Hepatocyte (in vitro differentiated cells): ENCODE measurements around the gene CYGB. TPM values are rescaled to one million over a fixed set of nuclear protein-coding genes. Genes with fewer than 3 reads are reported as not detected.

Experiments used
- DNase-seq: peaks from one replicate; pipeline ENCODE4 v3.0.0-alpha.2; 2016; ENCODE audit warnings: low spot score
- H2AFZ ChIP-seq: fragments of 200-600 bp; sonication (generic); 2 replicates; pipeline ENCODE4 v1.6.0; 2016; ENCODE audit warnings: antibody characterized with exemption, mild to moderate bottlenecking
- H3K27ac ChIP-seq: fragments of 200-600 bp; sonication (generic); 2 replicates; pipeline ENCODE4 v1.5.1; 2016; ENCODE audit warnings: mild to moderate bottlenecking
- H3K27me3 ChIP-seq: fragments of 200-600 bp; sonication (generic); 2 replicates; pipeline ENCODE4 v1.6.1; 2016
- H3K36me3 ChIP-seq: fragments of 200-600 bp; sonication (generic); replicated peaks from 2 replicates; pipeline ENCODE4 v1.5.1; 2016; ENCODE audit warnings: low read depth; ENCODE audit not compliant: insufficient read depth
- H3K4me1 ChIP-seq: fragments of 200-600 bp; sonication (generic); 2 replicates; pipeline ENCODE4 v1.5.1; 2016; ENCODE audit warnings: mild to moderate bottlenecking, moderate library complexity; ENCODE audit not compliant: insufficient read depth
- H3K4me2 ChIP-seq: fragments of 200-600 bp; sonication (generic); 2 replicates; pipeline ENCODE4 v1.6.0; 2016
- H3K4me3 ChIP-seq: fragments of 200-600 bp; sonication (generic); 2 replicates; pipeline ENCODE4 v1.5.1; 2016; ENCODE audit warnings: mild to moderate bottlenecking
- H3K79me2 ChIP-seq: fragments of 200-600 bp; sonication (generic); 2 replicates; pipeline ENCODE4 v1.6.0; 2017; ENCODE audit warnings: mild to moderate bottlenecking
- H3K9me2 ChIP-seq: fragments of 200-600 bp; sonication (generic); replicated peaks from 2 replicates; pipeline ENCODE4 v1.6.0; 2017; ENCODE audit warnings: mild to moderate bottlenecking; ENCODE audit not compliant: insufficient read depth
- H3K9me3 ChIP-seq: fragments of 200-600 bp; sonication (generic); 2 replicates; pipeline ENCODE4 v1.5.1; 2016; ENCODE audit warnings: low read depth, mild to moderate bottlenecking
- H4K20me1 ChIP-seq: fragments of 200-600 bp; sonication (generic); 2 replicates; pipeline ENCODE4 v1.6.0; 2016; ENCODE audit warnings: mild to moderate bottlenecking; ENCODE audit not compliant: insufficient read depth, poor library complexity, severe bottlenecking
- EZH2 ChIP-seq: fragments of 200-600 bp; sonication (generic); IDR thresholded peaks from 2 replicates; pipeline ENCODE4 v1.6.1; 2016; ENCODE audit warnings: antibody characterized with exemption, mild to moderate bottlenecking, borderline replicate concordance
- EZH2phosphoT487 ChIP-seq: fragments of 200-600 bp; sonication (generic); IDR thresholded peaks from one replicate; pipeline ENCODE4 v1.6.1; 2018; ENCODE audit warnings: antibody characterized with exemption, mild to moderate bottlenecking, low read depth, moderate library complexity; ENCODE audit not compliant: unreplicated experiment, severe bottlenecking
- WGBS: methylation state at CpG from one replicate; pipeline ENCODE4 v1.1.6; 2016; ENCODE audit warnings: low lambda C conversion rate; ENCODE audit errors: missing lambda C conversion rate; 5-methylcytosine and 5-hydroxymethylcytosine counted together
- polyA plus RNA-seq: library from polyadenylated mRNA; unstranded; fragments of >200 nt; fragmentation: Nextera tagmentation; extraction: Ambion mirVana; gene quantifications from 2 replicates; pipeline ENCODE4 v1.2.1, GENCODE V29; 2016
- total RNA-seq: library from RNA; depleted of rRNA; stranded (reverse); fragments of >200 nt; gene quantifications from 2 replicates; pipeline ENCODE4 v1.2.3, GENCODE V29; 2014
- TF ChIP-seq, protein P1 (sequence below): fragments of 200-600 bp; sonication (generic); IDR thresholded peaks from 2 replicates; pipeline ENCODE4 v1.5.1; 2016; ENCODE audit warnings: antibody characterized with exemption, mild to moderate bottlenecking; ENCODE audit not compliant: poor library complexity

Gene CYGB
- total and polyA plus RNA-seq, 2 experiments from 2014 or later, result 7.8 to 13.8 TPM

DNA sequence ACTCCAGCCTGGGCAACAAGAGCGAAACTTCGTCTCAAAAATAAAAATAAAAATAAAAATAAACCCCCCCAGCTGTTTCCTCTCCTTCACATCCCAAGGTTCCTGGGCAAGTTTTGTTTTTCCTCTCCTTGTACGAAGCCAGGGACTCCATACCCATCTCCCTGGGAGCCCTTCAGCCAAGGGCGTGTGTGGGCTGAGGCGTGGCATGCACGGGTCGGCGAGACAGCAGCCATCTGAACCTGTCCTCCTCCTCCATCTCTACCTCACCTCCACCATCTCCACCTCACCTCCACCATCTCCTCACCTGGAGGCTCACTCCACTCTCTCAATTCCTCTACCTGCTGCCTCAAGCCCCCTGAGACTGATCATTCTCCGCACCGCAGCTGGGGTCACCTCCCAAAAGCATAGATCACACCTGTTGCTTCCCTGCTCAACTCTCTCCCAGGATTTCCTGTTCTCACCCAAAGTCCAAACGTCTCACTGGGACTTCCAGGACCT, 53.2 kb downstream of the CYGB start:
- 91% methylated on average over 11 of the region's 11 CpGs for WGBS
- no peaks in the 10 kb centered on the region for H3K4me1 ChIP-seq
- no peaks in the 10 kb centered on the region for H3K9me2 ChIP-seq
- DNase-seq, result no peak
- H4K20me1 ChIP-seq, result no peaks in the 10 kb centered on the region
- H3K4me2 ChIP-seq, result no peak overlapping the region
- no peak overlapping the region for H3K4me3 ChIP-seq
- H3K27me3 ChIP-seq, result no peaks in the 10 kb centered on the region
- H3K36me3 ChIP-seq, result no peaks in the 10 kb centered on the region
- no peaks in the 10 kb centered on the region for H3K79me2 ChIP-seq
- H3K9me3 ChIP-seq, result no peaks in the 10 kb centered on the region
- H3K27ac ChIP-seq, result no peak overlapping the region
- TF ChIP-seq EZH2phosphoT487 (no peak), EZH2 (no peak)
- TF ChIP-seq, protein P1, sequence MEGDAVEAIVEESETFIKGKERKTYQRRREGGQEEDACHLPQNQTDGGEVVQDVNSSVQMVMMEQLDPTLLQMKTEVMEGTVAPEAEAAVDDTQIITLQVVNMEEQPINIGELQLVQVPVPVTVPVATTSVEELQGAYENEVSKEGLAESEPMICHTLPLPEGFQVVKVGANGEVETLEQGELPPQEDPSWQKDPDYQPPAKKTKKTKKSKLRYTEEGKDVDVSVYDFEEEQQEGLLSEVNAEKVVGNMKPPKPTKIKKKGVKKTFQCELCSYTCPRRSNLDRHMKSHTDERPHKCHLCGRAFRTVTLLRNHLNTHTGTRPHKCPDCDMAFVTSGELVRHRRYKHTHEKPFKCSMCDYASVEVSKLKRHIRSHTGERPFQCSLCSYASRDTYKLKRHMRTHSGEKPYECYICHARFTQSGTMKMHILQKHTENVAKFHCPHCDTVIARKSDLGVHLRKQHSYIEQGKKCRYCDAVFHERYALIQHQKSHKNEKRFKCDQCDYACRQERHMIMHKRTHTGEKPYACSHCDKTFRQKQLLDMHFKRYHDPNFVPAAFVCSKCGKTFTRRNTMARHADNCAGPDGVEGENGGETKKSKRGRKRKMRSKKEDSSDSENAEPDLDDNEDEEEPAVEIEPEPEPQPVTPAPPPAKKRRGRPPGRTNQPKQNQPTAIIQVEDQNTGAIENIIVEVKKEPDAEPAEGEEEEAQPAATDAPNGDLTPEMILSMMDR, result no peak
- H2AFZ ChIP-seq, result no peak overlapping the region

DNA sequence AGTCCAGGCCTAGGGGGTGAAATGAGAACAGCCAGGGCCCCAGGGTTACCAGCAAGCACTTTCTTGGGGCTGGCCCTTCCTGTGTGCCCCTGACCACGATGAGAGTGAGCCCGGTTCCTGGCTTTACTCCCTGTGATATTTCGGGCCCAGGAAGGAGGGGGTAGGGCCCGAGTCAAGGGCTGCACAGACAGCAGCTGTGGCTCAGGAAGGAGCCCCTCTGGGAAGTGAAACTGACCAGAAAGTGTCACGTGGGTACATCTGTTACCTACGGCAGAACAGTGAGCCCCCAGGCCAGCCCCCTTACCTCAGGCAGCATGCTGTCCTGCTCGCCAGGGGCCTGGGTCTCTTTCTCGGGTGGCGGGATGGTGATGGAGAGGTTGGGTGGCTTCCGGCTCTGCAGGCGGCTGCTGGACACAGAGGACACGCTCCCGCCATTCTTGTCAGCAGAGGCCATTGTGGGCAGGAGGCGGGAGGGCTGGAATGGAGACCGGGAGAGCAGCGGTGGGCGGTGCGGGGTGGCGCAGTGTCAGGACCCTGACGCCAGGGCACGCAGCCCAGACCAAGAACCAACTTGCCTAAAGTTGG, 56.3 kb downstream of the CYGB start:
- H3K9me2 ChIP-seq, result no peaks in the 10 kb centered on the region
- H3K79me2 ChIP-seq, result no peaks in the 10 kb centered on the region
- no peak for DNase-seq
- no peak overlapping the region for H3K4me2 ChIP-seq
- H3K4me1 ChIP-seq, result no peaks in the 10 kb centered on the region
- no peak overlapping the region for H2AFZ ChIP-seq
- 85% methylated on average over 21 of the region's 21 CpGs for WGBS
- no peaks in the 10 kb centered on the region for H3K9me3 ChIP-seq
- H4K20me1 ChIP-seq, result no peaks in the 10 kb centered on the region
- H3K36me3 ChIP-seq, result no peaks in the 10 kb centered on the region
- no peak for TF ChIP-seq EZH2phosphoT487
- H3K4me3 ChIP-seq, result no peak overlapping the region
- H3K27me3 ChIP-seq, result no peaks in the 10 kb centered on the region
- H3K27ac ChIP-seq, result peak overlapping the region; percentile 46

DNA sequence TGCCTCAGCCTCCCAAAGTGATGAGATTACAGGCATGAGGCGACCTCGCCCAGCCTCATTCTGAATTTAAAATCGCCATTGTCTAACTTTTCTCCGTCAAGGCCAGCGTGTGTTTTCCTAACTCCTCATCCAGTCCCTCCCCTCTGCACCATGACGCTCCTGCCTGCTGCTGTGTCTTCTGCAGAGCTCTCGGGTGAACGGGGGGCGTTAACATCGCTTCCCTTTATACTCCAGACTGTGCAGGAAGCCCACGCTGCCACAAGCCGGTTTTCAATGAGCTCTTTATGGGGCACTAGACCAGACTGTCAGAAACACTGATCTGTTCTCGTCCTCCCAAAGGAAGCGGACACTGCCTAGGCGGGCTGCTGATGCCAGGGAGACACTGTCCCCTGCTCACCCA, 56.9 kb downstream of the CYGB start:
- no peak for DNase-seq
- TF ChIP-seq EZH2 (no peak), EZH2phosphoT487 (no peak)
- TF ChIP-seq, protein P1, result no peak
- Histone ChIP-seq H3K4me1 (no peaks in the 10 kb centered on the region), H3K27ac (peak overlapping the region; percentile 46), H3K4me3 (no peak overlapping the region), H3K27me3 (no peaks in the 10 kb centered on the region), H2AFZ (no peak overlapping the region), H4K20me1 (no peaks in the 10 kb centered on the region), H3K36me3 (no peaks in the 10 kb centered on the region), H3K4me2 (no peak overlapping the region), H3K9me2 (no peaks in the 10 kb centered on the region), H3K9me3 (no peaks in the 10 kb centered on the region), H3K79me2 (no peaks in the 10 kb centered on the region)
- 79% methylated on average over 15 of the region's 15 CpGs for WGBS

DNA sequence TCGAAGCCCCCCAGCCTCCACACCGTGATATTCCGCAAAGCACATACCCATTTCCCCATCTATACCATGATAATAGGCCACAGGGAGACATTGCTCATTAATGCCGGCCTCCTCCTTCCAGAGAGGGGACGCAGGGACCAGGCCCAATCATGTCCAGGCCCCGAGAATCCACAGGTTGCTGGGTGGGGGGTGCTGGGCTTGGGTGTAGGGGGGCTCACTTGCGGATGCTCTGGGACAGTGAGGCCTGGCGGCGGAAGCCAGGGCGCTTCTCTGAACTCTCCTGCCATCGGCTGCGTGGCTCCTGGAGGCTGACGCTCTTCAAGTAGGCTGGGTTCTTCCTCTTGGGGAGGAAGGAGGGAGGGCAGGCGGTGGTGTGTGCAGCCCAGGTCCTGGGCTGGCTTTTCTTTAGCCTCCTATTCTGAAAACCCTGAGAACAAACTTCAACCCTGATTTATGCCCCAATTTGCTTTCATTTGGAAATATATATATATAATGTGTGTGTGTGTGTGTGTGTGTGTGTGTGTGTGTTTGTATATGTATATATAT, 57.9 kb downstream of the CYGB start:
- Histone ChIP-seq H3K4me3 (no peak overlapping the region), H4K20me1 (no peaks in the 10 kb centered on the region), H3K79me2 (no peaks in the 10 kb centered on the region), H3K9me2 (no peaks in the 10 kb centered on the region), H2AFZ (no peak overlapping the region), H3K36me3 (no peaks in the 10 kb centered on the region), H3K4me2 (no peak overlapping the region), H3K9me3 (no peaks in the 10 kb centered on the region), H3K4me1 (no peaks in the 10 kb centered on the region), H3K27ac (no peak overlapping the region), H3K27me3 (no peaks in the 10 kb centered on the region)
- no peak for DNase-seq
- no peak for TF ChIP-seq EZH2phosphoT487
- TF ChIP-seq EZH2, result no peak
- TF ChIP-seq, protein P1, result no peak
- WGBS, result 90% methylated on average over 14 of the region's 14 CpGs
